Measurements from ENCODE around the gene ZNF821.

DNA sequence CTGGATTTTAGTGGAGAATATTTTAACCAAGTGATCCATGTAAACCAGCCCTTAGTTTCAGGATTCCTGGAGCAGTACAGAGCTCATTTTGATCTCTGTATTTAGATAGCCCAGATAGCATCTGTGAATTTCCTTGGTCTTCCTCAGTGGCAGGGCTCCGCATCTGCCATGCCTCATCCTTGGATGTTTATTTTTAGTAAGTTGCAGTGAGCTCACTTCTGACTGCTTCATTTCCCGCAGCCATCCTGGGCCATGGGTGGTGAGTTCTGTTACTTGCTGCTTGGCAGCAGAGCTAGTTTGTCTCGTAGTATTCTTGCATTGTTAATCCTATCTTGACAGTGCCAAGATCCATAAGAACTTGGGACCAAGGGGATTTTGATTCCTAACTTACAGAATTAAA, 45.1 kb upstream of the ZNF821 start:
- TF ChIP-seq CTCF (IDR thresholded peaks at IDR 0.05 in 4 of 5, conservative IDR thresholded peaks at IDR 0.05 in 1 of 5) (no peak), POLR2A (IDR thresholded peaks at IDR 0.05) (no peak)
